Progenitor cell of endocrine pancreas (in vitro differentiated cells): ENCODE results near the gene PTPRA. TPM values are rescaled to one million over a fixed set of nuclear protein-coding genes. Genes with fewer than 3 reads are reported as not detected.

Experiments
- DNase-seq: peaks from one replicate; pipeline ENCODE4 v3.0.0; 2021; ENCODE audit warnings: low spot score; ENCODE audit not compliant: unreplicated experiment
- H3K27ac Mint-ChIP-seq: 2 replicates; pipeline ENCODE4 v1.8.0; 2021; ENCODE audit warnings: mild to moderate bottlenecking, moderate library complexity, mixed read lengths
- H3K27me3 Mint-ChIP-seq: 2 replicates; pipeline ENCODE4 v1.8.0; 2021; ENCODE audit warnings: mixed read lengths
- H3K36me3 Mint-ChIP-seq: 2 replicates; pipeline ENCODE4 v1.8.0; 2022; ENCODE audit warnings: mixed read lengths; ENCODE audit not compliant: insufficient read depth
- H3K4me1 Mint-ChIP-seq: 2 replicates; pipeline ENCODE4 v1.8.0; 2021; ENCODE audit warnings: low read depth, mixed read lengths
- H3K4me3 Mint-ChIP-seq: 2 replicates; pipeline ENCODE4 v1.8.0; 2021; ENCODE audit warnings: low read depth, mild to moderate bottlenecking, moderate library complexity, mixed read lengths
- H3K9me3 Mint-ChIP-seq: 2 replicates; pipeline ENCODE4 v1.8.0; 2021; ENCODE audit warnings: low read depth, mixed read lengths
- CTCF ChIP-seq: fragments of 200-600 bp; sonication (generic); IDR thresholded peaks from one replicate; pipeline ENCODE4 v1.5.0; 2021; ENCODE audit warnings: antibody characterized with exemption, mild to moderate bottlenecking; ENCODE audit not compliant: unreplicated experiment
- total RNA-seq: library from RNA; stranded (reverse); gene quantifications from 2 replicates; pipeline ENCODE4 v1.2.1, GENCODE V29; 2021

Gene PTPRA
- total RNA-seq, 1 donor from 2014 or later = 73.2 TPM

- no peak for TF ChIP-seq CTCF
- no peak overlapping the region for H3K4me3 Mint-ChIP-seq
- H3K27ac Mint-ChIP-seq = no peak overlapping the region
- DNase-seq = no peak
- peaks cover 18% of the 10 kb centered on the region for H3K36me3 Mint-ChIP-seq
- H3K9me3 Mint-ChIP-seq = no peaks in the 10 kb centered on the region
- no peaks in the 10 kb centered on the region for H3K4me1 Mint-ChIP-seq
- no peaks in the 10 kb centered on the region for H3K27me3 Mint-ChIP-seq
Measured at GRCh38 chr20:3032624-3033023, 159.3 kb downstream of the PTPRA start.

GRCh38 chr20:3037654-3038053 lies 164.4 kb downstream of the PTPRA start:
- TF ChIP-seq CTCF = no peak
- H3K4me1 Mint-ChIP-seq = peaks cover 13% of the 10 kb centered on the region
- H3K27ac Mint-ChIP-seq = no peak overlapping the region
- H3K36me3 Mint-ChIP-seq = peaks cover 27% of the 10 kb centered on the region
- no peaks in the 10 kb centered on the region for H3K9me3 Mint-ChIP-seq
- no peaks in the 10 kb centered on the region for H3K27me3 Mint-ChIP-seq
- DNase-seq = no peak
- no peak overlapping the region for H3K4me3 Mint-ChIP-seq

- no peak for TF ChIP-seq CTCF
- no peak for DNase-seq
- peaks cover 16% of the 10 kb centered on the region for H3K4me1 Mint-ChIP-seq
- no peak overlapping the region for H3K27ac Mint-ChIP-seq
- H3K36me3 Mint-ChIP-seq = peaks cover 27% of the 10 kb centered on the region
- no peak overlapping the region for H3K4me3 Mint-ChIP-seq
- no peaks in the 10 kb centered on the region for H3K27me3 Mint-ChIP-seq
- no peaks in the 10 kb centered on the region for H3K9me3 Mint-ChIP-seq
Measured at GRCh38 chr20:3038454-3038853, 165.2 kb downstream of the PTPRA start.

GRCh38 chr20:3039426-3039825 lies 166.1 kb downstream of the PTPRA start:
- Mint-ChIP-seq H3K4me3 (no peak overlapping the region), H3K27me3 (no peaks in the 10 kb centered on the region), H3K4me1 (peaks cover 16% of the 10 kb centered on the region), H3K36me3 (peaks cover 25% of the 10 kb centered on the region), H3K9me3 (no peaks in the 10 kb centered on the region), H3K27ac (peak overlapping the region; percentile 11)
- TF ChIP-seq CTCF = no peak
- DNase-seq = no peak

GRCh38 chr20:3040086-3040485 lies 166.8 kb downstream of the PTPRA start:
- Mint-ChIP-seq H3K27me3 (no peaks in the 10 kb centered on the region), H3K4me1 (peaks cover 18% of the 10 kb centered on the region), H3K4me3 (no peak overlapping the region), H3K36me3 (peaks cover 20% of the 10 kb centered on the region), H3K27ac (peak overlapping the region; percentile 11), H3K9me3 (no peaks in the 10 kb centered on the region)
- no peak for TF ChIP-seq CTCF
- no peak for DNase-seq
